GM20000 (cell line): ENCODE measurements around the gene DCST2.

Source experiments
- DNase-seq: peaks from one replicate; pipeline ENCODE4 v3.0.0; 2012; ENCODE audit warnings: low spot score
- TF ChIP-seq, protein P1 (sequence below): IDR thresholded peaks from 2 replicates; pipeline ENCODE4 v1.5.1; 2012; ENCODE audit warnings: mild to moderate bottlenecking, control low read depth; ENCODE audit errors: extremely low read depth, missing control alignments

The DCST2 gene

GRCh38 chr1:155072531-155073289 is 39.1 kb upstream of the DCST2 start:
- TF ChIP-seq, protein P1, sequence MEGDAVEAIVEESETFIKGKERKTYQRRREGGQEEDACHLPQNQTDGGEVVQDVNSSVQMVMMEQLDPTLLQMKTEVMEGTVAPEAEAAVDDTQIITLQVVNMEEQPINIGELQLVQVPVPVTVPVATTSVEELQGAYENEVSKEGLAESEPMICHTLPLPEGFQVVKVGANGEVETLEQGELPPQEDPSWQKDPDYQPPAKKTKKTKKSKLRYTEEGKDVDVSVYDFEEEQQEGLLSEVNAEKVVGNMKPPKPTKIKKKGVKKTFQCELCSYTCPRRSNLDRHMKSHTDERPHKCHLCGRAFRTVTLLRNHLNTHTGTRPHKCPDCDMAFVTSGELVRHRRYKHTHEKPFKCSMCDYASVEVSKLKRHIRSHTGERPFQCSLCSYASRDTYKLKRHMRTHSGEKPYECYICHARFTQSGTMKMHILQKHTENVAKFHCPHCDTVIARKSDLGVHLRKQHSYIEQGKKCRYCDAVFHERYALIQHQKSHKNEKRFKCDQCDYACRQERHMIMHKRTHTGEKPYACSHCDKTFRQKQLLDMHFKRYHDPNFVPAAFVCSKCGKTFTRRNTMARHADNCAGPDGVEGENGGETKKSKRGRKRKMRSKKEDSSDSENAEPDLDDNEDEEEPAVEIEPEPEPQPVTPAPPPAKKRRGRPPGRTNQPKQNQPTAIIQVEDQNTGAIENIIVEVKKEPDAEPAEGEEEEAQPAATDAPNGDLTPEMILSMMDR = no peak
- no peak for DNase-seq

GRCh38 chr1:155071701-155072100 is 38.1 kb upstream of the DCST2 start:
- DNase-seq = no peak
- TF ChIP-seq, protein P1 = no peak

DNA sequence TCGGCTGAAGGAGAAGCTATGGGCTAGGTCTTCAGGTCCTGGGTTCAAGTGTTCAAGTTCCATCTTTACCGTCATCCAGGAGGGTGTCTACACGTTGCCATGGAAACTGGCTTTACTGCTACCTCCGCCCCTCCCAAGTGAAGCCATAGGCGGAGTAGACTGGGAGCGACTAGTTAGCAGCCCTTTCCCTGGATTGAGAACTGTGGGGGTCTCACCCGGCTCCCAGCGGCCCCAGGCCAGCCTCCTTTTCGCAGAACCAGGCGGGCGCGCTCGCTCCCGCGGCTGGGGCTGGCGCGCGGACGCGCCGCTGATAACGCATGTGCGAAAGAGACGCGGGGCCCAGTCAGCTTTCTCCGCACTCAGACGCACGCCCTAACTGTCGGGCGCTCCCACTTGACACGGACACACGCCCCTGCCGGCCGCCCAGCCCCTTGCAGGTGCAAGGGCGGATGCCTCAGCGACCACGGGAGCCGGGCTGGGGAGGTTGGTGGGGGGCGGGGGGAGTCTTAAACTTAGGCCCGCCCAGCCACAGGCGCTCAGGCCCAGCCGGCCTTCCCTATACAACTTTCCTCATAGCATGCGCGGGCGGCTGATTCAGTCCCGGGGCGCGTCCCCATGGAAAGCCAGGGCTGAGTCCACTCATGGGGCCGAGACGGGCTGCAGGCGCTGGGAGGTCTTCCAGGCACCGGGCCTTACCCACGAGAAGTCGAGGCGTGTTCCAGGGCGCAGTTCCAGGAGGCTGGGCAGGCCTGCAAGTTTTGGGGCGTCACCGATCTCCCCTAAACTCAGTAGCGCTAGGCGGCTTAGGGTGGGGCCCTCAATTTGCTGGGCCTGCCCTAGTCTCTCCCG is 37.4 kb upstream of the DCST2 start:
- peak; percentile 87 for DNase-seq

DNA sequence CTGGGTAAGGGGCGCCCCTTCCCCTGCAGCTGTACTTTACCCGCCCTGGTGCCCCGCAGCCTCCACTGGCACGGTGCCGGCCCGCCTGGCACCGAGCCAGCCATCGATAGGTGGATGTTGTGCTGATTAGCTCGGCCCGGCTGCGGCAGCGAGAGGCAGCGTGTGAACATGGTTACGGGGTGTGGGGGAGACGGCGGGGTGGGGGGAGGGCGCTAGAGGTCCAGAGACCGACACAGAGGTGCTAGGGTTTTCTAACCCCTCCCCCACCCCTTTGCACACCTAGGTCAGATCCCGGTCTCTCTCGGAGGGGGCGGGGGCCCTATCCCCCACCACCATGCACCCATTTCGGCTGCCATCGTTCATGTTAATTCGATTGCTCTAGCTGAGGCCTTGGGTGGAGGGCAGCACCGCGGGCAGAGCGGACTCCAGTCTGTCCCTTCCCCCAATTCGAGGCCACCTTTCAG is 36.6 kb upstream of the DCST2 start:
- TF ChIP-seq, protein P1 = no peak
- DNase-seq = no peak

More for the DNA sequence above, 37.4 kb upstream of the DCST2 start:
- TF ChIP-seq, protein P1 = peak; percentile 30

DNA sequence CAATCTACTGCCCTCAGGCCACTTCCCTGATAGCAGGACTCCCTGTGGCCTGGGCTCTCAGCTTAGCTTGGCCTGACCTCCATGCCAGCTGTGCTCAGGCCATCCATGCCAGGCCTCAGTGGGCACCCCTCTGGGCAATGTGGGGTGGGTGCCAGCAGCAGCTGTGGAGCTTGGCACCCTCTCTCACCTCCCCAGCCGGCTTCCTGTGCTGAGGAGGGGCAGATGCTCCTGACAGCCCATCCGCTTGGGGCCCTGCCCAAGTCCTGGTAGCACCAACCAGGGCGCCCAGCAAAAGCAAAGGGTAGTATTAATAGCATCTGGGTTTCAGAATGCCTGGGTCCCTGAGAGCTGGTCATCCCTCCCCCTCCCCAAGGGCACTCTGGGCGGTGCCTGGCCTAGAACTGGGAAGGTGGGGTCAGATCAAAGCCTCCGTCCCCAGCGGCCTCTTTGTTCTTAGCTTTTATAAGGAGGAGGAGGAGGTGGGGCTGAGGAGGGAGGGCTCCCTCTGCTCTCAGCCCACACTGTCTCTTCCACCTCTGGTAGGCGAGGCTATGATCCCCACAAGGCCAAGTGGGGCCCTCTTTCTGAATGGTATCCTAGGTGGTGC is 36.1 kb upstream of the DCST2 start:
- DNase-seq = no peak
- TF ChIP-seq, protein P1 = no peak

GRCh38 chr1:155068599-155068998 is 35.0 kb upstream of the DCST2 start:
- TF ChIP-seq, protein P1 = no peak
- no peak for DNase-seq
